Stimulated activated CD4-positive, alpha-beta T cell treated with anti-CD3 and anti-CD28 coated beads, Interleukin-1b, Interleukin-23, amount 100 ng/mL, for 4 hours (primary cell): Measurements from ENCODE around the gene UBXN1.

Experiments used
- DNase-seq, 2 donors: peaks; one replicate each; pipeline ENCODE4 v3.0.0-alpha.2; 2020; ENCODE audit warnings: low read depth in 2 of 2

UBXN1 gene

GRCh38 chr11:62678770-62679696 is at the start of gene UBXN1:
Gene UBXN1, minus strand, starts transcription at chr11:62679073. Its CDS starts 150 bp downstream, at chr11:62678923.
- peak; percentile 74 to 78 for DNase-seq

GRCh38 chr11:62728171-62728988 is 49.5 kb upstream of the UBXN1 start, which contains the start of gene TTC9C:
Gene TTC9C, plus strand, starts transcription at chr11:62728486. Its CDS starts 363 bp downstream, at chr11:62728849.
- DNase-seq = peak; percentile 74

GRCh38 chr11:62727872-62728170 is 48.9 kb upstream of the UBXN1 start:
- peak in 1 of 2 donors; percentile 69 for DNase-seq

GRCh38 chr11:62727165-62727871 is 48.4 kb upstream of the UBXN1 start, which contains the start of gene HNRNPUL2:
Gene HNRNPUL2, minus strand, starts transcription at chr11:62727457. Its CDS starts 301 bp downstream, at chr11:62727156.
- DNase-seq = peak; percentile 94 to 96

GRCh38 chr11:62726915-62727164 is 48.0 kb upstream of the UBXN1 start:
- no peak for DNase-seq

- DNase-seq = peak in 1 of 2 donors; percentile 27
Measured at GRCh38 chr11:62726156-62726914, 47.5 kb upstream of the UBXN1 start.

GRCh38 chr11:62725646-62726045 is 46.8 kb upstream of the UBXN1 start:
- no peak for DNase-seq

GRCh38 chr11:62724171-62724570 is 45.3 kb upstream of the UBXN1 start:
- DNase-seq = no peak

- no peak for DNase-seq
Measured at GRCh38 chr11:62721994-62722393, 43.1 kb upstream of the UBXN1 start.

GRCh38 chr11:62719302-62719978 is 40.6 kb upstream of the UBXN1 start:
- DNase-seq = no peak

GRCh38 chr11:62716816-62717215 is 37.9 kb upstream of the UBXN1 start:
- DNase-seq = no peak

- no peak for DNase-seq
Measured at GRCh38 chr11:62716206-62716605, 37.3 kb upstream of the UBXN1 start.

- no peak for DNase-seq
Measured at GRCh38 chr11:62715150-62716130, 36.6 kb upstream of the UBXN1 start.

GRCh38 chr11:62713343-62713742 is 34.5 kb upstream of the UBXN1 start:
- no peak for DNase-seq

- no peak for DNase-seq
Measured at GRCh38 chr11:62712861-62713260, 34.0 kb upstream of the UBXN1 start.

GRCh38 chr11:62712276-62712812 is 33.5 kb upstream of the UBXN1 start:
- DNase-seq = no peak

- peak; percentile 15 to 18 for DNase-seq
Measured at GRCh38 chr11:62710001-62710345, 31.1 kb upstream of the UBXN1 start.

GRCh38 chr11:62709247-62710000 is 30.6 kb upstream of the UBXN1 start:
- DNase-seq = peak; percentile 87 to 93

GRCh38 chr11:62708793-62709192 is 29.9 kb upstream of the UBXN1 start:
- no peak for DNase-seq
